MCF 10A (cell line): ENCODE results near the gene TAOK3. TPM values are rescaled to one million over a fixed set of nuclear protein-coding genes. Genes with fewer than 3 reads are reported as not detected.
"Not testable (repeated sequence)": the region's sequence is repeated elsewhere in the genome, so short reads cannot be mapped to it uniquely, and the experiment has no call there.

Experiments
- BruUV-seq: library from RNA; stranded (reverse); fragments of 400-500 nt; replicated peaks from 2 replicates; lab custom pipeline; 2021; lab: Mats Ljungman, UMichigan
- CTCF ChIA-PET: fragments of 300-600 bp; sonication (Branson Sonifier 250); formaldehyde crosslinking; extraction: SDS; loops from one replicate; lab custom pipeline; 2021; ENCODE audit warnings: antibody characterized with exemption, inconsistent platforms; lab: Yijun Ruan, JAX
- POLR2A ChIA-PET: fragments of 300-600, 350-650 bp; sonication (Branson Sonifier 250); formaldehyde crosslinking; extraction: SDS; loops from one replicate; lab custom pipeline; 2020; ENCODE audit warnings: antibody characterized with exemption, inconsistent platforms; lab: Yijun Ruan, JAX
- DNase-seq: peaks from one replicate; pipeline ENCODE4 v3.0.0-alpha.2; 2018; ENCODE audit not compliant: unreplicated experiment
- H3K27ac Mint-ChIP-seq: one replicate; pipeline ENCODE4 v1.8.0; 2022; ENCODE audit warnings: mild to moderate bottlenecking, low read depth, mixed read lengths; ENCODE audit not compliant: unreplicated experiment
- H3K27me3 Mint-ChIP-seq: one replicate; pipeline ENCODE4 v1.8.0; 2022; ENCODE audit warnings: mixed read lengths; ENCODE audit not compliant: insufficient read depth, unreplicated experiment
- H3K36me3 Mint-ChIP-seq: one replicate; pipeline ENCODE4 v1.8.0; 2022; ENCODE audit warnings: mild to moderate bottlenecking, moderate library complexity, mixed read lengths; ENCODE audit not compliant: insufficient read depth, unreplicated experiment
- H3K4me1 Mint-ChIP-seq: one replicate; pipeline ENCODE4 v1.8.0; 2022; ENCODE audit warnings: mixed read lengths; ENCODE audit not compliant: insufficient read depth, unreplicated experiment
- H3K4me3 Mint-ChIP-seq: one replicate; pipeline ENCODE4 v1.8.0; 2022; ENCODE audit warnings: mild to moderate bottlenecking, moderate library complexity, mixed read lengths; ENCODE audit not compliant: unreplicated experiment
- H3K9me3 Mint-ChIP-seq: one replicate; pipeline ENCODE4 v1.8.0; 2022; ENCODE audit warnings: mixed read lengths; ENCODE audit not compliant: unreplicated experiment
- CTCF ChIP-seq: fragments of 200-600 bp; IDR thresholded peaks from one replicate; pipeline ENCODE4 v1.8.0; 2022; ENCODE audit warnings: antibody characterized with exemption, mild to moderate bottlenecking; ENCODE audit not compliant: unreplicated experiment
- intact Hi-C: fragments of 100-400 bp; cut with micrococcal nuclease; formaldehyde crosslinking; loops from 2 replicates; pipeline ENCODE4 v1.14.1; 2022
- total RNA-seq: library from RNA; stranded (reverse); gene quantifications from 2 replicates; pipeline ENCODE4 v1.2.3, GENCODE V29; 2022

TAOK3 gene
- total RNA-seq, 1 experiment from 2014 or later: 28.6 TPM

DNA sequence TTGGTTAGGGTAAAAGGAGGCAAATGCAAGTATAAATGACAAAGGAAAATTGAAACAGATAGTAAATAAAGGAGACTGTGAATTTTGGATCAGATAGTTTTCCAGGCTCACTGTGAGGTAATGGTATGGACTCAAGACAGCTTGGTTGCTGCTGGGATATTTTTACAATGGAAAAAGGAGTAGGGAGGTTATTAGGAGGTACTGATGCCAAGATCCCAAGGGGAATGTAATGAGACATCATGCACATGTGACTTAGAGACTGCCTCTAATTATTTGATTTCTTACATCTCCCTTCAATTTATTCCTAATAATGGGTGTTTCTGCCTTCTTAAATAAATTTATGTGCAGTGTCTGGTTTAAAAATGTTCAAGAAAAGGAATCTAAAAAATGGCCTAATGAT is 56.9 kb downstream of the TAOK3 start:
- ChIA-PET CTCF (interaction anchor here (0.7 to 1.2 kb wide), 4 partner anchors 40 to 134 kb away, joined by 3 to 5 read pairs (median 4); no protein-coding TSS in a partner anchor), POLR2A (interaction anchor here (0.7 kb wide), 1 partner anchor 55 kb away, joined by 3 read pairs; no protein-coding TSS in a partner anchor)
- no peaks in the 10 kb centered on the region for H3K9me3 Mint-ChIP-seq
- no peak overlapping the region for H3K4me3 Mint-ChIP-seq
- peaks cover 25% of the 10 kb centered on the region for H3K4me1 Mint-ChIP-seq
- no peak for TF ChIP-seq CTCF
- no peaks in the 10 kb centered on the region for H3K27me3 Mint-ChIP-seq
- peaks cover 5% of the 10 kb centered on the region for H3K36me3 Mint-ChIP-seq
- intact Hi-C loops: no loop called here
- no TSS peak for BruUV-seq
- no peak overlapping the region for H3K27ac Mint-ChIP-seq
- no peak for DNase-seq

DNA sequence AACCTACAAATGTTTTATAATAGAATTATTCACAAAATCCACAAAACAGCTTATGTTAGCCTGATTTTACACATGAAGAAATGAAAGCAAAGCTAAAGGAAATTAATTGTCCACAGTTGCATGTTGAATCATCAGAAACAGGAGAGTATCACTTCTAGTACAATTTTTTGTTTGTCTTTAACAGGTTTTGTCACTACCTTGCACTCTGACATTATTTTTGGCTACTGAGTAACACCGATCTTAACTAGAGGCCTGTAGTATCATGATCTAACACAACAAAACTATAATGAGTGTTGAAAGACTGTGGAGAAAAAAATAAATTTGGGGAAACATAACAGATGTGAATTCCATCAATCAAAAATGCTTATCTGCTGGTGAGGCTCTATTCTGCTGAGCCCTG is 60.1 kb downstream of the TAOK3 start:
- TF ChIP-seq CTCF: no peak
- BruUV-seq: no TSS peak
- Mint-ChIP-seq H3K9me3 (no peaks in the 10 kb centered on the region), H3K36me3 (peaks cover 5% of the 10 kb centered on the region), H3K4me1 (peaks cover 25% of the 10 kb centered on the region), H3K27ac (no peak overlapping the region), H3K4me3 (no peak overlapping the region), H3K27me3 (no peaks in the 10 kb centered on the region)
- DNase-seq: no peak
- CTCF ChIA-PET: interaction anchor here (0.6 to 1.3 kb wide), 4 partner anchors 43 to 1382 kb away, joined by 3 to 4 read pairs (median 3); no protein-coding TSS in a partner anchor
- POLR2A ChIA-PET: interaction anchor here (0.6 to 2.4 kb wide), 6 partner anchors 10 to 118 kb away, joined by 3 to 14 read pairs (median 3); partner anchors contain the start of genes SUDS3 and TAOK3
- intact Hi-C loops: no loop called here

DNA sequence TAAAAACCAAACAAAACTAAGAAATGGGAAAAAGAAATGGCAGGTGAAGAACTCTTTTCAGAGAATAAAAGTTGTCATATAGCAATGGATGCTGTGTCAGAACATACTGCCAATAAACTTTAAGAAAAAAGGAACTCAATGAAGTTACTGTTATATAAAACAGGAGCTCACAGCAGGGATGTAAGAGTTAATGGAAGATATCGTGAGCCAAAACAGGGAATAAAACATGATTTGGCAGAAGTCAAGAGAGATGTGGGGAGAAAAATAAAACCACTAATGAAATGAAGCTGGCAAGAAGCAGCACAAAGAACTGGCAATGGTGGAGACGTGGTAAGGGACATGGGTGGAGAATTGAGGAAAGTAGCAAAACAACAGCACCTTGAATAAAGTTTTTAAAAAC is 61.0 kb downstream of the TAOK3 start:
- DNase-seq: no peak
- Mint-ChIP-seq H3K4me1 (peaks cover 30% of the 10 kb centered on the region), H3K9me3 (no peaks in the 10 kb centered on the region), H3K27ac (no peak overlapping the region), H3K27me3 (no peaks in the 10 kb centered on the region), H3K36me3 (no peaks in the 10 kb centered on the region), H3K4me3 (no peak overlapping the region)
- no peak for TF ChIP-seq CTCF
- intact Hi-C loops: no loop called here
- BruUV-seq: no TSS peak
- ChIA-PET POLR2A (interaction anchor here (1.1 to 2.4 kb wide), 3 partner anchors 11 to 61 kb away, joined by 3 to 14 read pairs (median 3); partner anchors contain the start of gene TAOK3), CTCF (interaction anchor here (0.7 to 1.3 kb wide), 2 partner anchors 64 to 215 kb away, joined by 3 read pairs; no protein-coding TSS in a partner anchor)

- CTCF ChIA-PET: interaction anchor here (0.9 to 1.4 kb wide), 2 partner anchors 66 to 460 kb away, joined by 3 to 6 read pairs; partner anchors contain the start of gene SUDS3
- no peaks in the 10 kb centered on the region for H3K36me3 Mint-ChIP-seq
- no peak overlapping the region for H3K27ac Mint-ChIP-seq
- no TSS peak for BruUV-seq
- H3K4me3 Mint-ChIP-seq: no peak overlapping the region
- intact Hi-C loops: no loop called here
- peaks cover 24% of the 10 kb centered on the region for H3K4me1 Mint-ChIP-seq
- H3K27me3 Mint-ChIP-seq: no peaks in the 10 kb centered on the region
- H3K9me3 Mint-ChIP-seq: no peaks in the 10 kb centered on the region
- no peak for DNase-seq
- no peak for TF ChIP-seq CTCF
- POLR2A ChIA-PET: interaction anchor here (0.7 to 1.6 kb wide), 2 partner anchors 63 to 1400 kb away, joined by 3 to 5 read pairs; partner anchors contain the start of gene TAOK3
Observed at GRCh38 chr12:118310320-118310719, 62.4 kb downstream of the TAOK3 start.

GRCh38 chr12:118308006-118308405 is 64.7 kb downstream of the TAOK3 start:
- DNase-seq: peak; percentile 41
- intact Hi-C loops: loop anchor here (5.0 kb wide), 1 partner anchor 121 kb away; no protein-coding TSS in a partner anchor
- not testable (repeated sequence) for H3K9me3 Mint-ChIP-seq, H3K27me3 Mint-ChIP-seq, H3K36me3 Mint-ChIP-seq
- ChIA-PET POLR2A (interaction anchor here (1.0 to 3.6 kb wide), 5 partner anchors 49 to 68 kb away, joined by 7 to 24 read pairs (median 16); partner anchors contain the start of genes SUDS3 and TAOK3), CTCF (interaction anchor here (0.6 to 2.5 kb wide), 6 partner anchors 39 to 126 kb away, joined by 3 to 11 read pairs (median 5); partner anchors contain the start of gene SUDS3)
- TSS peak; percentile 91 for BruUV-seq
- peak overlapping the region; percentile 80 for H3K27ac Mint-ChIP-seq
- peaks cover 22% of the 10 kb centered on the region for H3K4me1 Mint-ChIP-seq
- H3K4me3 Mint-ChIP-seq: peak overlapping the region; percentile 63
